RWPE1 (cell line): ENCODE data around the gene DPP6.

Experiments
- CTCF ChIA-PET: fragments of 350-600 bp; sonication (Branson Sonifier 250); formaldehyde crosslinking; extraction: SDS; loops from one replicate; lab custom pipeline; 2021; lab: Yijun Ruan, JAX
- POLR2A ChIA-PET: fragments of 400-600 bp; formaldehyde crosslinking; extraction: SDS; loops from one replicate; lab custom pipeline; 2020; ENCODE audit warnings: antibody characterized with exemption; ENCODE audit not compliant: low non-redundant PET; lab: Yijun Ruan, JAX
- DNase-seq: peaks from one replicate; pipeline ENCODE4 v3.0.0; 2012; ENCODE audit warnings: low spot score
- H3K27ac ChIP-seq: fragments of 450-650 bp; 2 replicates; pipeline ENCODE4 v1.5.1; 2017
- TF ChIP-seq, protein P1 (sequence below): fragments of 450-650 bp; conservative IDR thresholded peaks from 2 replicates; pipeline ENCODE4 v1.5.1; 2017; ENCODE audit warnings: low read depth, mild to moderate bottlenecking

The DPP6 gene

DNA sequence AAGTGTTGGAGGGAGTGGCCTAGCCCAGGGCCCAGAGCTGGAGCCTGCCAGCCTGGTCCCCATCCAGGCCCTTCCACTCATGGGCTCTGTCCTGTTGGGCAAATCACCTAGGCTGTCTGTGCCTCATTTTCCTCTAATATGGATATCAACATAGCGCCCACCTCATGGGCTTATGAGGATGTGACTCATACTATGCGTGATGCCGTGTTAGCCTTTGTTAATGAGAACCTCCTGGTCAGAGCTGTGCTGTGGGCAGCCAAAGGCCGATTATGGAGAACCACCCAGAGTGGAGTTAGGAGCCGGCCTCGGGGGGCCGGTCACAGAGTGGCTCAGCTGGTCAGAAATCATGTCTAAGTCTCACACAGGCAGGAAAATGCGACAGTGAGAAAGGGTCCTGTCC lies 644.4 kb downstream of the DPP6 start:
- ChIA-PET CTCF (no interaction called here), POLR2A (no interaction called here)
- DNase-seq: no peak
- no peak overlapping the region for H3K27ac ChIP-seq
- TF ChIP-seq, protein P1, sequence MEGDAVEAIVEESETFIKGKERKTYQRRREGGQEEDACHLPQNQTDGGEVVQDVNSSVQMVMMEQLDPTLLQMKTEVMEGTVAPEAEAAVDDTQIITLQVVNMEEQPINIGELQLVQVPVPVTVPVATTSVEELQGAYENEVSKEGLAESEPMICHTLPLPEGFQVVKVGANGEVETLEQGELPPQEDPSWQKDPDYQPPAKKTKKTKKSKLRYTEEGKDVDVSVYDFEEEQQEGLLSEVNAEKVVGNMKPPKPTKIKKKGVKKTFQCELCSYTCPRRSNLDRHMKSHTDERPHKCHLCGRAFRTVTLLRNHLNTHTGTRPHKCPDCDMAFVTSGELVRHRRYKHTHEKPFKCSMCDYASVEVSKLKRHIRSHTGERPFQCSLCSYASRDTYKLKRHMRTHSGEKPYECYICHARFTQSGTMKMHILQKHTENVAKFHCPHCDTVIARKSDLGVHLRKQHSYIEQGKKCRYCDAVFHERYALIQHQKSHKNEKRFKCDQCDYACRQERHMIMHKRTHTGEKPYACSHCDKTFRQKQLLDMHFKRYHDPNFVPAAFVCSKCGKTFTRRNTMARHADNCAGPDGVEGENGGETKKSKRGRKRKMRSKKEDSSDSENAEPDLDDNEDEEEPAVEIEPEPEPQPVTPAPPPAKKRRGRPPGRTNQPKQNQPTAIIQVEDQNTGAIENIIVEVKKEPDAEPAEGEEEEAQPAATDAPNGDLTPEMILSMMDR: no peak

- DNase-seq: no peak
- CTCF ChIA-PET: no interaction called here
These were observed 646.6 kb downstream of the DPP6 start for GRCh38 chr7:154698726-154699291.

DNA sequence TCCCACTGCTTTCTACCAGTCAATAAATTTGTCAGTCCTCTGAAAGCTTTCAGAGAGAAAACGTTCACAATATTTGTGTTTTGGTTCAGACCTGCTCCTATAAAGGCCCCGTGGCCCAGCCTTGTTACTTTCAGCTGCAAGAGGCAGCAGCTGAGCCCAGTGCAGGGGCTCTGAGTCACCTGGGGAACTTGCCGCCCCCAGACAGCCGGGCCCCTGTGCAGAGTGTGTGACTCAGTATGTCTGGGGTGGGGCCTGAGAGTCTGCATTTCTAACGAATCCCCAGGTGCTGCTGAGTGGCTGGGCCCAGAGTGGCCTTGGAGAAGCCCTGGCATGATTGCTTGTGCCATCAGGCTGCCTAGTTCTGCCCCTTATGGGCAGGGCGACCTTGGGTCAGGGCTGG lies 647.2 kb downstream of the DPP6 start:
- H3K27ac ChIP-seq: no peak overlapping the region
- ChIA-PET CTCF (no interaction called here), POLR2A (no interaction called here)
- no peak for DNase-seq
- TF ChIP-seq, protein P1: no peak

More at GRCh38 chr7:154698726-154699291, 646.6 kb downstream of the DPP6 start:
- POLR2A ChIA-PET: no interaction called here
- TF ChIP-seq, protein P1: no peak
- H3K27ac ChIP-seq: no peak overlapping the region

DNA sequence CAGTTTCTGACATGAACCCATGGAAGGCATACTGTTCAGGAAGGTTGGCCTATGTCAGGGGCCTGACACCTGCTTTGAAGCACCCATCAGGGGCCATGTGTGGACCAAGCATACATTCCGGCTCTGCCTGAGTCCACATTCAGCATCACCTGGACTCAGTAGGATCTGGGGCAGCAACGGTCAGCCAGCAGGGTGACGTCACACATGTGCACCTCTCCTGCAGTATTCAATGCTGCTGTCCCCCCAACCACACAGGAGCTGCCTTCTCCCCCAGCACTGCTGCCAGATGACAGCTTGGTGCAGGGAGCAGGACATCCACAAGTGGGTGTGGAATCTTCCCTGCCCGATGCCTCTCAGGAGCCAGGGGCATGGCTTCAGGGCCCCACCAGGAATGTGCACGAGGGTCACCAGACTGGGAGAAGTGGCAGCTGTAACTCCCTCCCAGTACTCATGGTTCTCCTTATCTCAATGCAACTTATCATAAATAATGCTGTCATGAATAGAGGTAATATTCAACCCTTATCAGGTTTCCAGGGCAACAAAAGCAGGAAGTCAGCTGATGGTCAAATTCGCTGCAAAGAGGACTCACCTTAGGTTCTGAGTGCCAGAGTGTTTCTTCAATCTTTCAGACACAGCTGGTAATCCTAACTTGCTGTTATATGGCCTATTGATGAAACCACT lies 657.8 kb downstream of the DPP6 start:
- POLR2A ChIA-PET: no interaction called here
- no peak overlapping the region for H3K27ac ChIP-seq
- CTCF ChIA-PET: no interaction called here
- DNase-seq: no peak
- TF ChIP-seq, protein P1: no peak

DNA sequence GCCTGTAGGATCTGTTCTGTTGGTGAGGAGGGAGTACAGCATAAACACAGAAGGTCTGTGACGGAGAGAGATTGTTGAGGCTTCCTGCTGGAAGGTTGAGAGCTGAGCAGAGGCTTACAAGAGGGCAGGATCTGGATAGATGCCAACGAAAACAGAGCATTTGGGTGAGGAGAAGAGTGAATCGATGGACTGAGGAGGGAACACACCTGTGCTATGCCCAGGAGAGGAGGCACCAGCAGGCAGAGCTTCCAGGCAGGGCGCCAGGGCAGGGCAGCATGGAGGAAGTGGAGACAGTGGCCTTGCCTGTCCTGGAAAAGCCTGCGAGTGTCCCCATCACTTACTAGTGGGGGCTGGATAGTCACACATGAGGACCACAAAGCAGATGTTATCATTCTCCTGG lies 667.8 kb downstream of the DPP6 start:
- H3K27ac ChIP-seq: no peak overlapping the region
- ChIA-PET CTCF (no interaction called here), POLR2A (no interaction called here)
- TF ChIP-seq, protein P1: no peak
- no peak for DNase-seq

GRCh38 chr7:154721086-154721485 lies 668.9 kb downstream of the DPP6 start:
- ChIA-PET POLR2A (no interaction called here), CTCF (no interaction called here)
- TF ChIP-seq, protein P1: no peak
- H3K27ac ChIP-seq: no peak overlapping the region
- DNase-seq: no peak
